SK-N-SH (cell line): ENCODE measurements around the gene CIITA.

Experiments
- EZH2phosphoT487 ChIP-seq: fragments of 200-600 bp; sonication (generic); IDR thresholded peaks from 2 replicates; pipeline ENCODE4 v1.6.1; 2017; ENCODE audit warnings: low read depth, mixed run types, mild to moderate bottlenecking, antibody characterized with exemption, moderate library complexity, borderline replicate concordance
- FOSL2 ChIP-seq: IDR thresholded peaks from 2 replicates; pipeline ENCODE4 v1.4.0; 2012; ENCODE audit warnings: low read depth, mild to moderate bottlenecking, moderate library complexity, borderline replicate concordance
- GABPA ChIP-seq: IDR thresholded peaks from 2 replicates; pipeline ENCODE4 v1.4.0; 2012; ENCODE audit warnings: low read depth, mild to moderate bottlenecking
- POLR2AphosphoS5 ChIP-seq: IDR thresholded peaks from 2 replicates; pipeline ENCODE4 v1.6.1; 2012; ENCODE audit warnings: low read depth, low read length
- SMC3 ChIP-seq: IDR thresholded peaks from 2 replicates; pipeline ENCODE4 v1.6.1; 2012; ENCODE audit warnings: low read depth, low read length, improper control_type of control experiment
- TCF12 ChIP-seq: IDR thresholded peaks from 2 replicates; pipeline ENCODE4 v1.4.0; 2012
- YY1 ChIP-seq: IDR thresholded peaks from 2 replicates; pipeline ENCODE4 v1.4.0; 2012; ENCODE audit warnings: low read depth, mild to moderate bottlenecking
- TF ChIP-seq, protein P1 (sequence below): IDR thresholded peaks from 2 replicates; pipeline ENCODE4 v1.4.0; 2012; ENCODE audit warnings: low read depth, borderline replicate concordance
- TF ChIP-seq, protein P2 (sequence below): fragments of 200-600 bp; sonication (generic); IDR thresholded peaks from 2 replicates; pipeline ENCODE4 v1.6.1; 2017; ENCODE audit warnings: antibody characterized with exemption, mild to moderate bottlenecking, moderate library complexity
- TF ChIP-seq, protein P3 (sequence below): IDR thresholded peaks from 2 replicates; pipeline ENCODE4 v1.4.0; 2012; ENCODE audit warnings: low read depth

DNA sequence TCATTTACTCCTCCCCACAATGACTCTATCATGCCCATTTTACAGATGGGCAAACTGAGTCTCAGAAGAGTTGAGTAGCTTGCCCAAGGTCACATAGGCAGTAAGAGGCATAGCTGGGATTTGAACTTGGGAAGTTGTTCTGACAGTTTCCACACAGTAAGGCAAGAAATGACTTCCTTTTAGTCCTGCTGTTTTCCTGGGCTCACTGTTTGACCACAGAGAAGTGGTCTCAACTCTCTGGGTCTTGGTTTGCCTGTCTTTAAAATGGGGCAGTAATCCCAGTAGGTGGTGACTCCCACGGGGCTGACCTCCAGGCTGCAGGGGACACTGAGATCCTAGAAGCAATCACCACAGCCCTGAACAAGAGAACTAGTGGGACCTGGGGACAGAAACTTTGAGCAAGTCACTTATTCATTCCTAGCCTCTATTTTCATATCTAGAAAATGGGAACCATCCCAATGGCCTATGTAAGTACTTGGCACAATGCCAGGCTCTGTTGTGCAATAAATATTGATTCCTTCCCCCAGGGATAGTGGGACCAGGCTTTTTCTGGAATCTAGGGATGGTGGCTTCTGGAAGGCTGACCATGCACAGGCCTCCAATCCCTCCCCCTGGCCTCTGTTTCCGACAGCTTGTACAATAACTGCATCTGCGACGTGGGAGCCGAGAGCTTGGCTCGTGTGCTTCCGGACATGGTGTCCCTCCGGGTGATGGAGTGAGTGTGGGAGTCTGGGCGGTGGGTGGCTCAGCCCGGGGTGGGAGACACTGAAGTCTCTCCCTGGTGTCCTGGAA is 44.7 kb downstream of the CIITA start:
- TF ChIP-seq FOSL2 (no peak), POLR2AphosphoS5 (no peak), YY1 (no peak), EZH2phosphoT487 (no peak), SMC3 (no peak), TCF12 (no peak), GABPA (no peak)
- TF ChIP-seq, protein P1, sequence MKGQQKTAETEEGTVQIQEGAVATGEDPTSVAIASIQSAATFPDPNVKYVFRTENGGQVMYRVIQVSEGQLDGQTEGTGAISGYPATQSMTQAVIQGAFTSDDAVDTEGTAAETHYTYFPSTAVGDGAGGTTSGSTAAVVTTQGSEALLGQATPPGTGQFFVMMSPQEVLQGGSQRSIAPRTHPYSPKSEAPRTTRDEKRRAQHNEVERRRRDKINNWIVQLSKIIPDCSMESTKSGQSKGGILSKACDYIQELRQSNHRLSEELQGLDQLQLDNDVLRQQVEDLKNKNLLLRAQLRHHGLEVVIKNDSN: no peak
- TF ChIP-seq, protein P2, sequence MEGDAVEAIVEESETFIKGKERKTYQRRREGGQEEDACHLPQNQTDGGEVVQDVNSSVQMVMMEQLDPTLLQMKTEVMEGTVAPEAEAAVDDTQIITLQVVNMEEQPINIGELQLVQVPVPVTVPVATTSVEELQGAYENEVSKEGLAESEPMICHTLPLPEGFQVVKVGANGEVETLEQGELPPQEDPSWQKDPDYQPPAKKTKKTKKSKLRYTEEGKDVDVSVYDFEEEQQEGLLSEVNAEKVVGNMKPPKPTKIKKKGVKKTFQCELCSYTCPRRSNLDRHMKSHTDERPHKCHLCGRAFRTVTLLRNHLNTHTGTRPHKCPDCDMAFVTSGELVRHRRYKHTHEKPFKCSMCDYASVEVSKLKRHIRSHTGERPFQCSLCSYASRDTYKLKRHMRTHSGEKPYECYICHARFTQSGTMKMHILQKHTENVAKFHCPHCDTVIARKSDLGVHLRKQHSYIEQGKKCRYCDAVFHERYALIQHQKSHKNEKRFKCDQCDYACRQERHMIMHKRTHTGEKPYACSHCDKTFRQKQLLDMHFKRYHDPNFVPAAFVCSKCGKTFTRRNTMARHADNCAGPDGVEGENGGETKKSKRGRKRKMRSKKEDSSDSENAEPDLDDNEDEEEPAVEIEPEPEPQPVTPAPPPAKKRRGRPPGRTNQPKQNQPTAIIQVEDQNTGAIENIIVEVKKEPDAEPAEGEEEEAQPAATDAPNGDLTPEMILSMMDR: no peak
- TF ChIP-seq, protein P3, sequence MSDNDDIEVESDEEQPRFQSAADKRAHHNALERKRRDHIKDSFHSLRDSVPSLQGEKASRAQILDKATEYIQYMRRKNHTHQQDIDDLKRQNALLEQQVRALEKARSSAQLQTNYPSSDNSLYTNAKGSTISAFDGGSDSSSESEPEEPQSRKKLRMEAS: no peak
